ENCODE results near the gene PLPPR1. TPM values are rescaled to one million over a fixed set of nuclear protein-coding genes. Genes with fewer than 3 reads are reported as not detected.

Gene PLPPR1
- total and polyA plus RNA-seq, 8 donors = 0.30 to 3.1 (median 0.55) TPM; not detected in 1

DNA sequence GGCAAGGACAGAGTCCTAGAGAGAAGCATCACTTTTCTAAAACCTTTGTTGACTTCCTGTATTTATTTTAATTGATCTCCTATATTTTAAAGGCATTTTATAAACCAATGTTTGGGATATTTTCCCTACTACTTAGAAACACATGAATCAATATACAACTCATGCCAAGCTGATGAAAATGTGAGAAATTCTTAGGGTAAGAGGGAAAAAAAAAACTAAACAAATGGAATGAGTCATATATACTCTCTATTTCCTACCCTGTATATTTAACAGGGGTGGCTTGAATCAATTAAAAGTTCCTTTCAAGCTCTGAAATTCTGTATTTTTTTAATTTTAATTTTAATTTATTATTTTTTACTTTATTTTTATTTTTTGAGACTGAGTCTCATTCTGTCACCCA lies 336.7 kb downstream of the PLPPR1 start:
- no peaks in the 10 kb centered on the region for H3K36me3 ChIP-seq
- no peaks in the 10 kb centered on the region for H3K9me3 ChIP-seq
- no peak overlapping the region for H3K27ac ChIP-seq
- H3K4me3 ChIP-seq = no peak overlapping the region
- no peak for ATAC-seq
- intact Hi-C loops (cut with DNase I) = no loop called here
- FAIRE-seq = no peak
- no peak for DNase-seq
- H3K27me3 ChIP-seq = no peaks in the 10 kb centered on the region
- peaks cover 9 to 22% (median 13%) of the 10 kb centered on the region in 3 donors for H3K4me1 ChIP-seq
- TF ChIP-seq, protein P1, sequence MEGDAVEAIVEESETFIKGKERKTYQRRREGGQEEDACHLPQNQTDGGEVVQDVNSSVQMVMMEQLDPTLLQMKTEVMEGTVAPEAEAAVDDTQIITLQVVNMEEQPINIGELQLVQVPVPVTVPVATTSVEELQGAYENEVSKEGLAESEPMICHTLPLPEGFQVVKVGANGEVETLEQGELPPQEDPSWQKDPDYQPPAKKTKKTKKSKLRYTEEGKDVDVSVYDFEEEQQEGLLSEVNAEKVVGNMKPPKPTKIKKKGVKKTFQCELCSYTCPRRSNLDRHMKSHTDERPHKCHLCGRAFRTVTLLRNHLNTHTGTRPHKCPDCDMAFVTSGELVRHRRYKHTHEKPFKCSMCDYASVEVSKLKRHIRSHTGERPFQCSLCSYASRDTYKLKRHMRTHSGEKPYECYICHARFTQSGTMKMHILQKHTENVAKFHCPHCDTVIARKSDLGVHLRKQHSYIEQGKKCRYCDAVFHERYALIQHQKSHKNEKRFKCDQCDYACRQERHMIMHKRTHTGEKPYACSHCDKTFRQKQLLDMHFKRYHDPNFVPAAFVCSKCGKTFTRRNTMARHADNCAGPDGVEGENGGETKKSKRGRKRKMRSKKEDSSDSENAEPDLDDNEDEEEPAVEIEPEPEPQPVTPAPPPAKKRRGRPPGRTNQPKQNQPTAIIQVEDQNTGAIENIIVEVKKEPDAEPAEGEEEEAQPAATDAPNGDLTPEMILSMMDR (IDR thresholded peaks at IDR 0.05) = no peak

DNA sequence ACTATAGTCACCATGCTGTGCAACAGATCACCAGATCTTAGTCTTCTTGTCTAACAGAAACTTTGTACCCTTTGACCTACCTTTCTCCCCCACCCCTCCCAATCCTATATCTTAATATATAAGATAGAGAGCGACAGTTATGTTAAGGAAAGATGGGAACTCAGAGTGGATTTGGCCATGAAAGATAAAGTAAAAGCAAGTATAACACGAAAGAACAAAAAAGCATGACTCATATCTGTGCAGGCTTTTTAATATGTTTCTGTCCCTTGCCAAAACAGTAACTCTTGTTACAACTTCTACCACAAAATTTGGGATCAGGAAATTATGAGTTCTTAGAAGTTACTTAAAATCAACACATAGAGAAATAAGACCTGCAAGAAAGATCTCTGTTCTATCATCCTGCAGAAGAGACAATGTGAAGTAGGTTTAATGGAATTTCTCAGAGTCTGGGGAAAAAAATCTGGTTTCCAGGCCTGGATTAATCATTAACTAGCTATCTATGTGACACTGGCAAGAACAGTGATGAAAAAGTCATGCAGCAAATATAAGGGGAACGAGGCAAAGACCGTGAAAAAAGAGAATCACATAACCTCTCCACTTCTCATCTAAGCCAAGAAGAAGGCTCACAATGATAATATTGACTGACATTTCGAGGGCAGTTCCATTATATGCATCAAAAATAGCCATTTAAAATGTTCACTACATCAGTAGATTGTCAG lies 337.7 kb downstream of the PLPPR1 start:
- intact Hi-C loops (cut with DNase I) = no loop called here
- 18 to 19% methylated on average over 5 of the region's 5 CpGs for WGBS, 2 donors
- Histone ChIP-seq H3K4me1 (peaks cover 9 to 22% (median 13%) of the 10 kb centered on the region in 3 donors), H3K36me3 (no peaks in the 10 kb centered on the region), H3K27ac (peak overlapping the region in 2 of 4 donors; percentile 33 to 53), H3K4me3 (no peak overlapping the region), H3K27me3 (no peaks in the 10 kb centered on the region), H3K9me3 (no peaks in the 10 kb centered on the region)
- no peak for DNase-seq
- FAIRE-seq = no peak
- peak; percentile 83 to 87 (median 85) for ATAC-seq
- TF ChIP-seq, protein P1 (IDR thresholded peaks at IDR 0.05) = no peak

DNA sequence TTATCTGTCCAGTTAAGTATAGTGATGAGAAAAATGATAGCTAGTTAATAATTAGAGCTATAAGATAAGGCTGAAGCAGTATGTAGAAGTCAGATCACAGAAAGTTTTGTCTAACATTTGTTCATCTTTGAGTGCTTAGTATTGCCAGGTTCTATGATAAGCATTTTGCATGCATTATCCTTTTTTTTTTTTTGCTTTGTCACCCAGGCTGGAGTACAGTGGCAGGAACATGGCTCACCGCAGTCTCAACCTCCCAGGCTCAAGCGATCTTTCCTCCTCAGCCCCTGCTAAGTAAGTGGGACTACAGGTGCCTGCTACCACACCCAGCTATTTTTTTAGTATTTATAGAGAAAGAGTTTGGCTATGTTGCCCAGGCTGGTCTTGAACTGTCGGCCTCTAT lies 338.8 kb downstream of the PLPPR1 start:
- no peak overlapping the region for H3K27ac ChIP-seq
- FAIRE-seq = no peak
- no peaks in the 10 kb centered on the region for H3K9me3 ChIP-seq
- peaks cover 9 to 22% (median 13%) of the 10 kb centered on the region in 3 donors for H3K4me1 ChIP-seq
- H3K36me3 ChIP-seq = no peaks in the 10 kb centered on the region
- H3K4me3 ChIP-seq = no peak overlapping the region
- TF ChIP-seq, protein P1 (IDR thresholded peaks at IDR 0.05) = no peak
- ATAC-seq = no peak
- H3K27me3 ChIP-seq = no peaks in the 10 kb centered on the region
- intact Hi-C loops (cut with DNase I) = no loop called here
- no peak for DNase-seq
- 93 to 100% methylated on average over 3 of the region's 3 CpGs for WGBS, 2 donors

DNA sequence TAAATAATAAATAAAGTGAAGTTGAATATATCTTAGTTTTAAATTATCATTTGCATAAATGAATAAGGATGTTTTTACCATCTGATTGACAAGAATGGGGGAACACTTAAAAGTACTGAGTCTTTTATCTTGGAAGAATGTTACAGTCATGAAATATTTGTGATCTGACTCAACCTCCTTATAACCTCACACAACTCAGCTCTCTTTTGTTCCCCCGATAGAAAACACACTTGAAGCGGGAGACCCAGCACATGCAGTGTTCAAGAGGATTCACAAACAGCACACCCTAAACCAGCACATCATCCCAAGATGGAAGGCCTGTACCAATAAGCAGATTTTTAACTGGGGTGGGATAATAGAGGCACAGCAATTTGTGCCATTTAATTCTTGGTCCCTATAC lies 340.8 kb downstream of the PLPPR1 start:
- no peaks in the 10 kb centered on the region for H3K27me3 ChIP-seq
- FAIRE-seq (no peak), ATAC-seq (no peak), DNase-seq (no peak)
- peaks cover 9 to 22% (median 13%) of the 10 kb centered on the region in 3 donors for H3K4me1 ChIP-seq
- H3K9me3 ChIP-seq = no peaks in the 10 kb centered on the region
- TF ChIP-seq, protein P1 (IDR thresholded peaks at IDR 0.05) = no peak
- no peaks in the 10 kb centered on the region for H3K36me3 ChIP-seq
- 97 to 98% methylated on average over 2 of the region's 2 CpGs for WGBS, 2 donors
- no peak overlapping the region for H3K27ac ChIP-seq
- no peak overlapping the region for H3K4me3 ChIP-seq
- intact Hi-C loops (cut with DNase I) = no loop called here

DNA sequence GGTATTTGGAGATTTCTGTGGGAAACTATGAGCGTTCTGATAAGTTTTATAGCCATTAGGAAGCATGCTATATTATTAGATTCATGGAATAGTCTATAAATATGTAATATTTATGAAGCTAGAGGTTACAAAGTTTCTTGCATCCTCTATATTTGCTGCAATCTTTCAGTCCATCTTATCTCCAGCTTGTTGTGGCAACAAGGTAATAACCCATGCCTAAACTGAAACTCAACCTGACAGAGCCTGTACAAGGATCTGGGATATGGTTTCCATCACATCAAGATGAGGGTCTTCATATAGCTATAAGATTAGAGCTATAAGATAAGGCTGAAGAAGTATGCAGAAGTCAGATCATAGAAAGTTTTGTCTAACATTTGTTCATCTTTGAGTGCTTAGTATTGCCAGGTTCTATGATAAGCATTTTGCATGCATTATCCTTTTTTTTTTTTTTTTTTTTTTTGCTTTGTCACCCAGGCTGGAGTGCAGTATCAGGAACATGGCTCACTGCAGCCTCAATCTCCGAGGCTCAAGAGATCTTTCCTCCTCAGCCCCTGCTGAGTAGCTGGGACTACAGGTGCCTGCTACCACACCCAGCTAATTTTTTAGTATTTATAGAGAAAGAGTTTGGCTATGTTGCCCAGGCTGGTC lies 341.5 kb downstream of the PLPPR1 start:
- FAIRE-seq (no peak), ATAC-seq (no peak), DNase-seq (no peak)
- peaks cover 9 to 22% (median 13%) of the 10 kb centered on the region in 3 donors for H3K4me1 ChIP-seq
- no peaks in the 10 kb centered on the region for H3K9me3 ChIP-seq
- intact Hi-C loops (cut with DNase I) = no loop called here
- TF ChIP-seq, protein P1 (IDR thresholded peaks at IDR 0.05) = no peak
- WGBS, 2 donors = 75 to 80% methylated on average over 2 of the region's 2 CpGs
- H3K36me3 ChIP-seq = no peaks in the 10 kb centered on the region
- no peak overlapping the region for H3K27ac ChIP-seq
- H3K4me3 ChIP-seq = no peak overlapping the region
- H3K27me3 ChIP-seq = no peaks in the 10 kb centered on the region

All from pancreas (tissue), 10 donors.